Activated CD8-positive, alpha-beta memory T cell treated with anti-CD3 and anti-CD28 coated beads for 4 hours (primary cell): ENCODE measurements around the gene MAMDC2.
"Not testable (repeated sequence)": the region's sequence is repeated elsewhere in the genome, so short reads cannot be mapped to it uniquely, and the experiment has no call there.

Experiments
- DNase-seq, 2 donors: peaks; one replicate each; pipeline ENCODE4 v3.0.0-alpha.2; 2020; ENCODE audit warnings: low read depth in 2 of 2

Gene MAMDC2

DNA sequence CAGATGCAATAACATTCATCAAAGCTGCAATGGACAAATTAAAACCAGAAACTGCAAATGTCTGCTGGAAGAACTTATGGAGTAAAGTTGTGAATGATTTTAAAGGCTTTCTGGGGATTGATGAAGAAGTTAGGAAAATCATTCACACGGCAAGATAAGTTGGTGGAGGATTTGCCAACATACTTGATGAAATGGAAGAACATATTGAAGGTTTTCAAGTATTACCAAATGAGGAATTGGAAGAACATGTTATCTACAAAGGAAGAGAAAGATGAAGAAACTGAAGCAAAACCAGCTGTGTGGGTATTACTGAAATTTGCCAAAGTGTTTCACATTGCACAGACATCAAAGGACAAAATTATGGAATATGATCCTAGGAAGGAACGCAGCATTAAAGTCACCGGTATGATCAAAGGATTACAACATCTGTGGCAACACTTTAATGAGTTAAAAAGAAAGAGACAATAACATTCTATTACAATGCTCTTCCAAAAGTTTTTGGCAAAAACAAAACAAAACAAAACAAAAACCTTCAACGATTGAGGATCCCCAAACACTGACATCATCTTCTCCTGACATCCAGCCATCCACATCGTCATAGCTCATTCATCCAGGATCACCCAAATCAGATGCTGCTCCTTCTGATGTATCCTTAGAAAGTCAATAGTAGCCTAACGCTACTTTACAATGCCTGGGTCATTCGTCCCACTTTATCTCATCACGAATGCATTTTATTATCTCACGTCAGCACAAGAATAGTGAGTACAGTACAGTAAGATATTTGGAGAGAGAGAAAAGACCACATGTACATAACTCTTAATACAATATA, 153.8 kb downstream of the MAMDC2 start:
- DNase-seq = no peak

DNA sequence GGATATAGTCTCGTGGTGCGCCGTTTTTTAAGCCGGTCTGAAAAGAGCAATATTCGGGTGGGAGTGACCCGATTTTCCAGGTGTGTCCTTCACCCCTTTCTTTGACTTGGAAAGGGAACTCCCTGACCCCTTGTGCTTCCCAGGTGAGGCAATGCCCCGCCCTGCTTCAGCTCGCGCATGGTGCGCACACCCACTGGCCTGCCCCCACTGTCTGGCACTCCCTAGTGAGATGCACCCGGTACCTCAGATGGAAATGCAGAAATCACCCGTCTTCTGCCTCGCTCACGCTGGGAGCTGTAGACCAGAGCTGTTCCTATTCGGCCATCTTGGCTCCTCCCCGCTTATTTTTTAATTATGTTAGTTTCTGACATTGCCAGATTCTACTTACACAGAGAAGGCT, 161.1 kb downstream of the MAMDC2 start:
- DNase-seq = not testable (repeated sequence)

DNA sequence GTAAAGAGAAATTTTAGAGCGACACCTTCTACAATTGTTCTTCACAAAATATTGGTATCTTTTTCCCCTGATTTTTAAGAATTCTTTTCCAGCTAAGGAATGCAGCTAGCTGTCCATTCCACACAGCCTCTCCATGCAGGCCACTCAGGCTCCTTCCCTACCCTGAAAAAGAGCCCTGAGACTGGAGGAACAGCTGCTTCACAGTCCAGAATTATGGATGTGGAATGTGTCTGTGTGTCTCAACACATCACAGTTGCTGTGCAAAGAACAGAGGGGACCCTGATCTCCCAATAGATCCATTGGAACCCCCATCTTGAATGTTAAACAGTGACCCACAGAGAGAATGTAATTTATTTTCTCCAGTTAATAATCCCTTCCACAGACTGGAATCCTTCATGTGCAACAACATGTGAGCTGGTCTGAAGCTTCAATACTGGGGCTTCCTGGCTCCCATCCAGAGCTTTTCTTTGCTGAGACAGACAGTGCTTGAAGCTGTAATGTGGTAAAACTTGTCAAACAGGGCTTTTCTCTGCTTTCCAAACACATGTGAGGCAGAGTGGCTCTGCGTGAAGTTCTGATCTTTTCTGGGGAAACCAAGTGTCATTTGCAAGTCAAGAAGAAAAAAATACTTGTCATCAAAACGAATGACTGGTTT, 161.8 kb downstream of the MAMDC2 start:
- DNase-seq = no peak

DNA sequence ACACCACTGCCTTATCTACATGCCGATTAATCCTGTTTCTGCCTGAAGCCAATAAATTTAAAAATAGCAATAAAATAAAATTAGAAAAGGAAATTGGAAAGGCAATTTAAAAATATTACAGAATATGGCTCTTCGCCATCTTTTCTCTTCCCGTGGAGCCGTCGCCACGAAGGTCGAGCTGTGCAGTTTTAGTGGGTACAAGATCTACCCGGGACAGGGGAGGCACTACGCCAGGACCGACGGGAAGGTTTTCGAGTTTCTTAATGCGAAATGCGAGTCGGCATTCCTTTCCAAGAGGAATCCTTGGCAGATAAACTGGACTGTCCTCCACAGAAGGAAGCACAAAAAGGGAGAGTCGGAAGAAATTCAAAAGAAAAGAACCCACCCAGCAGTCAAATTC, 173.4 kb downstream of the MAMDC2 start:
- DNase-seq = no peak

DNA sequence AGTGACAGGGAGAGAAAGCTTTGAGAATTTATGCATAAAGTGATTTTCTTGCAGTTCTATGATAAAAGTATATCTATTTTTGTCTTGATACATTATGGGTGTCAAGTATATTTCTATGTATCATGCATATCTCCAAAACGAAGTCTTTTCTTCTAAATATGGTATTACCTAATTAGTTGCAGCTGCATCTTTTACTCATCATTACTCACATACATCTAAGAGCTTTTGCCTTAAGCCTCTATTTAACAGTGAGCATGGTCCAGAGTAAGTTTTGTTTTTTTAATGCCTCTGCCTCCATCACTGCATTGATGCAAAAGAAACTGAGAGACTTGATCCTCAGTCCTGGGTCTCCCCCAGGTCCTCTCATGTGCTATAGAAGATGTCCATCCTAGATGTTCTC, 175.1 kb downstream of the MAMDC2 start:
- no peak for DNase-seq

DNA sequence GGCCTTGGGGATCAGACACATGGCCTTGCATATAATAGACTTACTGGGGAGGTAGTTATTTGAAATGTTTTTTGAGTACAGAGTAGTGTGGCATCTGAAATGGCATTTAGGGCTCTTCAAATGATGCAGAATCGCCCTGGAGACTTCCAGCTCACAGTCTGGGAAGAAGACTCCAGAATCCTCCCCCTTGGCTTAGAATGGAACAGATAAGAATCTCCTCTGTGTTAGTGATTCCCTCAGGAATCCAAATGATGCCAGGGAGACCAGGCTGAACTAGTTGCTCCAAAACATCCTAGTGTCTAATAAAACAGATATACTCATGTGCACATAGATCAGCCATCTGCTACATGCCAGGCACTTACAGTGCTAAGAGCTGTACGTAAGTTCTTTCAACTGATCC, 176.6 kb downstream of the MAMDC2 start:
- DNase-seq = no peak

DNA sequence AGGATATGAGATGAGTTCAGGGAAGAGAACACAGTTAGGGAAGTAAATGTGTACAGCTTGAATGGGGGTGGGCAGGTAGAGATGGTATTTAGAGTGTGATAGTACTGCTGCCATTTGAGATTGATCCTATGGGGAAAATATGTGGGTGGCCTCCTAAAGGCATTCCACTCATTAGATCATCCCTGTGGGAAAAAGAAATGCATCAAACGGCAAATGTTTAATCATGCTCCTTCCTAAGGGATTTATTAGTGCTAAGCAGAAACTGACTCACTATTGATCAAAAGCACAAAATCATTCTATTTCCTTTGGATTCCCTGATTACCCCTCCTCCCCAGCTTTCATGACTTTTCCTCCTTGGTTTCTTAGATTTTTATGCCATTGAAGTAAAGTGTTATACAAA, 178.7 kb downstream of the MAMDC2 start:
- DNase-seq = no peak

DNA sequence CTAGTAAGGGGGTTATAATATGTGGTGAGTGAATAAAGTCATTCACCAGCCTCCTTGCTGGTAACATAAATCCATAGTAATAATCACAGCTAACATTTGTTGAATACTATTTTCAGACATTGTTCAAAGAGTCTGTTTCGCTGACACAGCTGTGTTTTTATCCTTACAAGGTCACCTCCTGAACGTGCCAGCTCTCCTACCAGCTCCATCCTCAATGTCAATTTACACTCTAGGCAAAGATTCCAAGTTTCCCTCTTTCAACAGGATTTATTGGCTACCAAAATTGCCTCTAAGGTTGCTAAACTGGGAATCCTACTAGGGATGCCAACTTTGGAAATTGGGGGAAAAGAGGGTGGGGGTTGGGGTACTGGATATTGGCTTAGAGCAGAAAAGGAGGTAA, 184.5 kb downstream of the MAMDC2 start:
- no peak for DNase-seq

DNA sequence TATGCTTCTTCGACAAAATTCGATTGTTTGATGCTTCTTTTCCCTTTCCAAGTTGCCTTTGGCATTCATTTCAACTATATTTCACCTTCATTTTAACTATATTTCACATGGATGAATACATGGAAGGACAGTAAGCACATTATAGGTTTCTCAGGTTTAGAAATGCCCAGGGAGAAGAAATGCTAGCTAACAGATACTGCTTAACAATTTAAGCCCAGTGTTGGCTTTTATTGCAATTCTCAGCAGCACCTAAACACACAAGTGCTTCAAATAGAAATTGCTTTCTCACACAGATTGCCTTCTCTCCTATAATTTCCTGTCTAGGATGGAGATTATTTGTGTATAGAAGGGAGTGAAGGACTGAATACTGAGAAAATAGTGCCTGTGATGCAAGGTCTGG, 185.0 kb downstream of the MAMDC2 start:
- DNase-seq = no peak

DNA sequence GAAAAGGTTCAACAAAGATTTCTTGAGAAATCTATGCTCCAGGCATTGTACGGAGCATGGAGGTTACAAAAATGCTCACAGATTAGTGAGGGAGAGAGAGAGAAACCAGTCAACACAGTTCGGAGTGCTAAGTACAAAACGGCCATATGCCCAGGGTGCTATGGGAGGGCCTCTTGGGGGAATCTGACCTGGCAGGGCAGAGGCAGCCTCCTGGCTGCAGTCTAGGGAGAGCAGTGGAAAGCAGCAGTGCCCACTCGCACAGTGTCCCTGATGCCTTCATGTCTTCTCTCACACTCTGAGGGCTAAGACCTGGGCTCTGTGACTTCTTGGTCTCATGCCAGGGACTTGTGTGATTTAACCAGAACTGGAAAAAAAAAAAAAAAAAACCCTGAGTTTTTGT, 185.4 kb downstream of the MAMDC2 start:
- DNase-seq = no peak

DNA sequence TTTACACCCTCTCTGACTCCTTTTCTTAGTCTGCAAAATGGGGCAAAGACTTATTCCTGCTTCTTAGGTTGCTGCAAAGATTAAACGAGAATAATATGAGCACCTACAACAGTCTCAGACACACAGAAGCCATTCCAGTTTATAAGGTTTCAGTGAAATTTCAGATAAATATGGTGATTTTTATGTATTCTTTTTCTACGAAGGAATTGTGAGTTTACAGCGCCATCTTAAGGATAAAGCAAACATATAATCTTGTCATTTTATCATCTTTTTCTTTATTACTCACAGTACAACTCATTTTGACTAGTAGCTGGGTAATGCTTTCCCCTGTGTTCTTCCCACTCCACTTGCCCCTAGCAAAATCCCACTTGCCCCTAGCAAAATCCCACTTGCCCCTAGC, 185.9 kb downstream of the MAMDC2 start:
- DNase-seq = no peak

DNA sequence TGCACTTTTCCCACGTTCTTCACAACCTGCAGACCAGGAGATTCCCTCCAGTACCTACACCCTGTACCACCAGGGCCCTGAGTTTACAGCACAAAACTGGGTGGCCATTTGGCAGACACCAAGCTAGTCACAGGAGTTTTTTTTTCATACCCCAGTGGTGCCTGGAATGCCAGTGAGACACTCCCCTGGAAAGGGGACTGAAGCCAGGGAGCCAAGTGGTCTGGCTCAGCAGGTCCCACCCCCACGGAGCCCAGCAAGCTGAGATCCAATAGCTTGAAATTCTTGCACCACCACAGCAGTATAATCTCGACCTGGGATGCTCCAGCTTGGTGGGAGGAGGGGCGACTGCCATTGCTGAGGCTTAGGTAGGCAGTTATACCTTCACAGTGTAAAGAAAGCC, 188.8 kb downstream of the MAMDC2 start:
- DNase-seq = no peak

DNA sequence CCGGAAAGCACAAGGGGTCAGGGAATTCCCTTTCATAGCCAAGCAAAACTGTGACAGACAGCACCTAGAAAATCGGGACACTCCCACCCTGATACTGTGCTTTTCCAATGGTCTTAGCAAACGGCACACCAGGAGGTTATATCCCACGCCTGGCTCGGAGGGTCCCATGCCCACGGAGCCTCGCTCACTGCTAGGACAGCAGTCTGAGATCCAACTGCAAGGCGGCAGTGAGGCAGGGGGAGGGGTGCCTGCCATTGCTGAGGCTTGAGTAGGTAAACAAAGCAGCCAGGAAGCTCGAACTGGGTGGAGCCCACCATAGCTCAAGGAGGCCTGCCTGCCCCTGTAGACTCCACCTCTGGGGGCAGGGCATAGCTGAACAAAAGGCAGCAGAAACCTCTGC, 190.6 kb downstream of the MAMDC2 start:
- not testable (repeated sequence) for DNase-seq

DNA sequence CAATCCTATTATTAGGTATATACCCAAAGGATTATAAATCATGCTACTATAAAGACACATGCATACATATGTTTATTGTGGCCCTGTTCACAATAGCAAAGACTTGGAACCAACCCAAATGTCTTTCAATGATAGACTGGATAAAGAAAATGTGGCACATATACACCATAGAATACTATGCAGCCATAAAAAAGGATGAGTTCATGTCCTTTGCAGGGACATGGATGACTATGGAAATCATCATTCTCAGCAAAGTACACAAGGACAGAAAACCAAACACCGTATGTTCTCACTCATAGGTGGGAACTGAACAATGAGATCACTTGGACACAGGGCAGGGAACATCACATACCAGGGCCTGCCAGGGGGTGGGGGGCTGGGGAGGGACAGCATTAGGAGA, 202.3 kb downstream of the MAMDC2 start:
- not testable (repeated sequence) for DNase-seq

DNA sequence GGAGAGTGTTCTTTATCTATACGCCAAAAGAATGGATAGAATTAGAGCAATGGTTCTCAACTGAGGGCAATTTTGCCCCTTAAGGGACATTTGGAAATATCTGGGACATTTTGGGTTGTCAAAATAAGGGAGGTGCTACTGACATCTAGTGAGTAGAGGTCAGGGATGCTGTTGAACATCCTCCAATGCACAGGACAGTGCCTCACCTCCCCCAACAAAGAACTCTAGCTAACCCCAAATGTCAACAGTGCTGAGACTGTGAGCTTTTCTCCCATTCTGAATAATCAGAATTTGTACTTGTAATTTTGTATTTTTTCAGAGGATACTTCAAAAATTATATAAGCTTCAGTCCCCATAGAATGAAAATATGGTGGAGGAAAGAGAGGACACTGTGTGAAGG, 206.6 kb downstream of the MAMDC2 start:
- DNase-seq = no peak

DNA sequence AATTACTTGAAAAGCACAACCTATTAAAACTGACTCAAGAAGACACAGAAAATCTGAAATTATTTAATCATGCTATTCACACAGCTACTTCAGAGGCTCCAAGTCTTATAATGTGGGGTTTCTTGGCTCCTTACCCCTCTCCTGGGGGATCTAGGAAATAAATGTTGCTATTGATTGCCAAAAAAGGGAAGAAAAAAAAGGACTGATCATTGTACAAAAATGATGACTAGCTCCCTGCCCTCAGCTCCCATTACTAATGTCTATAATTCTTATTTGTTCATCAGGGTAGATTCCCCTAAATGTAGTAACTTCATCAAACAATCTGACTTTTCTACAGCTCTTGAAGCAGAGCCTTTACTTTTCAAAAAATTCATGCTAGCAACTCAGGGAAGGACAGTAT, 211.8 kb downstream of the MAMDC2 start:
- no peak for DNase-seq

DNA sequence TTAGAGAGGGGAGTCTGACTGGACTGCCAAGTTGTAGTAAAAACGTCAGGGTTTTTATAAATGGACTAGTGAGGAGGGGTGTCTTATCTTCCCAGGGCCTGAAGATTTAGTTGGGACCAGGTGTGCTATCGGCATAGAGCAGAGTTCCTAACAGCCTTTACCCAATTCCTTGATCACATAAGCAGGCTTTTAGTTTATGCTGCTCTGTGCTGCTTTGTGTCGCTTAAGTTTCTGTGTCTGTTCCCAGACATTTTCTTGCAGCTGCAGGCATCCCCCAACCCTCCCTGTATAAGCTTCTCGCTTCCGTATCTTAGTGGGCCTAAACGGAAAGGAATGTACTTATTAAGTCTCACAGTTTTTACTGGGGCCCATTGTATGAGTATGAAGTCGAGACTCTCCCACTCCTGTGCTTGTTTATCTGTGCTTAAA, 212.5 kb downstream of the MAMDC2 start:
- no peak for DNase-seq

DNA sequence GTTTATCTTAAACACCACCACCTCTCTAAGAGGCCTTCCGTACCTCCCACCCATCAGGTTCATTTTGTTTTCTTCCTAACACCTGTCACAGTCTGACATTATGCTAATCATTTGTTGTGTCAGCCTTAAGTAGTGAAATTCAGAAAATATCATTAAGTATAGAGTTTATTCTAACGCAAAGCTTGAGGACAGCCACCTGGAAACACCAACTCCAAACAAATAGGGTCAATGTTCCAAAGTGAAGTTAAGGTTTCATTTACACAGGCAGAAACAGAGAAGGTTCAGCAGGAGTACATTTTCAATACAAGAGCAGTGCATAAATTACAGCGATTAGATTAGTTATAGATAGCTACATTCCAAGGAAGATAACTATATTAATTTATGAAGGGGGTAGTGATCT, 213.9 kb downstream of the MAMDC2 start:
- DNase-seq = no peak

DNA sequence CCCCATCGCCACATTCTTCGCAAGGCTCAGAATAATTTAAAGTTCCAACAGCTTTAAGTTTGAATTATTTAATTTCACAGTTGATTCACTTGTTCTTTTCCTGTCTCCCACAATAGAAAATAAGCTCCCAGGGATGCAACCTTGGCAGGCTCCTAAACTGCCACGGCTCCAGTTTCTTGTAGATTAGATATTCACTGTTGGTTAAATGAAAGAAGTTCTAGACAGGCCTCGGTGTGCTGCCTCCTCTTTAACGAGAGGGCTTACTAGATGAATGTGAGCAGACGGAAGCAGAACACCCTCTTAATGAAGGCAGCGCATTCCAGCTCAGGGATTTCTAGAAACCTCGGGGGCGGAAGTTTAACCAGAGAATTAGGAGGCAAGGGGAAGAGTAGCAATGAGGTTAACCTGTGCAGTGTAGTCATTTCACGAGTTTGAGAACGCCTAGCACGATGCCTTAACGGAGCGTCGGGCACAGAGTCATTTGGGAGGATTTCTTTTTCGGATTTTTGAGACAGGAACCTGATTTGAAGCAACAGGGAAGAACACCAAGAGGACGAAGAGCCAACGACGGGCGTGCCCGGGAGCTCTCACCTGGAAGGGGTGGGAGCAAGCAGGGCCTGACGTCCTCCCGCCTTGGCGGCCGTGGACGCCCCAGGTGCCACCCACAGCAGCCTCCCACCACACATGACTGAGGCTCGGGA, 214.5 kb downstream of the MAMDC2 start:
- peak in 1 of 2 donors; percentile 10 for DNase-seq

DNA sequence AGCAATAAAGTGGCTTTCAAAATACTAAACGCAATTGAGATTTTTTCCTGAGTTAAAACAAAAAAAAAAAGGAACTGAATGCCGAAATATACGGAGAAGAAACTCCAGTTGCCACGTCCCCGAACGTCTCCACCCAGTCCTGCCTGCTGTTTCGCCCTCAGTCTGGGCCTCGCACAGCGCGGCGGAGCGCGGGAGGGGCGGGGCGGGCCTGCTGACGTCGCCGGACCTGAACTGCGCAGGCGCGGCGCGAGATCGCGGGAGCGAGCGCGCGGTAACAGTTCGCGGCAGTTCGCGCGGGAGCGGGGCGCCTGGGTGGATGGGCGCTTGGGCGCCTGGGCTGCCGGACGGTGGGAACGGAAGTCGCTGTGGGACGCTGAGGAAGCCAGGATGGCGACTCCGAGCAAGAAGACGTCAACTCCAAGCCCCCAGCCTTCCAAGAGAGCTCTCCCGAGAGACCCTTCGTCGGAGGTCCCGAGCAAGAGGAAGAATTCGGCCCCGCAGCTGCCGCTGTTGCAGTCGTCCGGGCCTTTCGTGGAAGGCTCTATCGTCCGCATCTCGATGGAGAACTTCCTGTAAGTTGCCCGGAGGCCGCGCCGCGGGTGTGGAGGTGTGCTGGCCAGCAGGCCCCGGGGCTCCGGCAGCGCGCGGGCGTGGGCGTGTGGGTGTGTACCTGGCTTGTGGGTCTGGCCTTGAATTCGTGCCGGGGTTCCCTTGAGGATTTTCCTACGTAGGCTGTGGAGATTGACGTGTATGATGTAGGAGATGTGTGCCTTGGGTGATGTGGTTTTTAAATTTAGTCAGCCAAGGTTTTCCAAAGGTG, 215.3 kb downstream of the MAMDC2 start, which contains the start of gene SMC5:
SMC5 (plus strand) TSS at position 287 of the 820 bp plus-strand sequence; CDS start at position 388, 101 bp downstream.
- DNase-seq = peak; percentile 68 to 70

DNA sequence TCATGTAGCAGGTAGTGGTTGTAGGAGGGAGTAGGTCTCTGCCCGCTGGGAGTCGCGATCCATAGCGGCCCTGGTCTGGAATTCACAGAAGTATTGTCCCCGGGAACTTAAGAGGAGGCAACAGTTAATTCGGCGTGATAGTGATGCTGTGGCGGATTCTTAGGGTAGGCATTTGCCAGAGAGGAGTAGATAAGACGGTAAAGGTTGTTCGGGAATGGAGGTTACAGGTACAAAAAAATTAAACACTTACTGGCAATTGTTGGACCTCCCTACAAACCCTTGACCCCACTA, 215.8 kb downstream of the MAMDC2 start:
- no peak for DNase-seq

DNA sequence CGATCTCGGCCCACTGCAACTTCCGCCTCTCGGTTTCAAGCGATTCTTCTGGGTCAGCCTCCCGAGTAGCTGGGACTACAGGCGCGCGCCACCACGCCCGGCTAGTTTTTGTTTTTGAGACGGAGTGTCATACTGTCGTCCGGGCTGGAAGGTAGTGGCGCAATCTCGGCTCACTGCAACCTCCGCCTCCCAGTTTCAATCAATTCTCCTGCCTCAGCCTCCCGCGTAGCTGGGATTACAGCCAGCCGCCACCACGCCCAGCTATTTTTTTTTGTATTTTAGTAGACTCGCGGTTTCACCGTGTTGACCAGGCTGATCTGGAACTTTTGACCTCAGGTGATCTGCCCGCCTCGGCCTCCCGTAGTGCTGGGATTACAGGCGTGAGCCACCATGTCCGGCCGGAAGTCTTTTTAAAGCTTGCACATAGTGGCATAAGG, 216.4 kb downstream of the MAMDC2 start:
- DNase-seq = no peak
